GM19468 (cell line): ENCODE measurements around the gene MT1F.

Source experiments
- ATAC-seq: cut with Tn5 transposase; IDR thresholded peaks from one replicate; pipeline ENCODE4 v1.9.1; 2021; ENCODE audit warnings: mild to moderate bottlenecking, moderate library complexity, moderate number of reproducible peaks; ENCODE audit not compliant: unreplicated experiment; ENCODE audit errors: extremely low read depth

MT1F gene

GRCh38 chr16:56689171-56689570, 31.4 kb downstream of the MT1F start:
- ATAC-seq: no peak

GRCh38 chr16:56690420-56691122, 32.8 kb downstream of the MT1F start:
- ATAC-seq: no peak

- no peak for ATAC-seq
Observed at GRCh38 chr16:56691885-56692284, 34.1 kb downstream of the MT1F start.

GRCh38 chr16:56695246-56695645, 37.5 kb downstream of the MT1F start:
- no peak for ATAC-seq

- ATAC-seq: no peak
Observed at GRCh38 chr16:56697456-56698155, 39.8 kb downstream of the MT1F start.

- ATAC-seq: no peak
Observed at GRCh38 chr16:56700195-56700594, 42.4 kb downstream of the MT1F start.

GRCh38 chr16:56700631-56701030, 42.9 kb downstream of the MT1F start:
- no peak for ATAC-seq

- ATAC-seq: no peak
Observed at GRCh38 chr16:56701534-56701933, 43.8 kb downstream of the MT1F start.

GRCh38 chr16:56702836-56703235, 45.1 kb downstream of the MT1F start:
- ATAC-seq: no peak
